Skin epidermis (tissue), 12 donors: Measurements from ENCODE around the gene GPRC5C.

Source experiments
- H3K27ac ChIP-seq, 21 experiments: fragments of 200-600 bp; sonication (generic) in 11 of 21; one replicate each; pipeline ENCODE4 v1.5.0; 2020; ENCODE audit warnings: mild to moderate bottlenecking in 3 of 21, inconsistent platforms in 2 of 21, moderate library complexity in 2 of 21
- H3K4me3 ChIP-seq, 7 experiments: fragments of 200-600 bp; sonication (generic) in 2 of 7; one replicate each; pipeline ENCODE4 v1.5.0; 2020; ENCODE audit warnings: inconsistent platforms in 2 of 7, mild to moderate bottlenecking in 2 of 7, moderate library complexity in 1 of 7

Gene GPRC5C, protein sequence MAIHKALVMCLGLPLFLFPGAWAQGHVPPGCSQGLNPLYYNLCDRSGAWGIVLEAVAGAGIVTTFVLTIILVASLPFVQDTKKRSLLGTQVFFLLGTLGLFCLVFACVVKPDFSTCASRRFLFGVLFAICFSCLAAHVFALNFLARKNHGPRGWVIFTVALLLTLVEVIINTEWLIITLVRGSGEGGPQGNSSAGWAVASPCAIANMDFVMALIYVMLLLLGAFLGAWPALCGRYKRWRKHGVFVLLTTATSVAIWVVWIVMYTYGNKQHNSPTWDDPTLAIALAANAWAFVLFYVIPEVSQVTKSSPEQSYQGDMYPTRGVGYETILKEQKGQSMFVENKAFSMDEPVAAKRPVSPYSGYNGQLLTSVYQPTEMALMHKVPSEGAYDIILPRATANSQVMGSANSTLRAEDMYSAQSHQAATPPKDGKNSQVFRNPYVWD

GRCh38 chr17:74431568-74432423 is at the start of gene GPRC5C:
GPRC5C (plus strand) TSS chr17:74432088; CDS start chr17:74439777, 7,689 bp downstream.
- Histone ChIP-seq H3K4me3 (peak within 1 kb of the TSS; percentile 32 to 53 (median 40)), H3K27ac (peak within 1 kb of the TSS; percentile 45 to 91 (median 76))

DNA sequence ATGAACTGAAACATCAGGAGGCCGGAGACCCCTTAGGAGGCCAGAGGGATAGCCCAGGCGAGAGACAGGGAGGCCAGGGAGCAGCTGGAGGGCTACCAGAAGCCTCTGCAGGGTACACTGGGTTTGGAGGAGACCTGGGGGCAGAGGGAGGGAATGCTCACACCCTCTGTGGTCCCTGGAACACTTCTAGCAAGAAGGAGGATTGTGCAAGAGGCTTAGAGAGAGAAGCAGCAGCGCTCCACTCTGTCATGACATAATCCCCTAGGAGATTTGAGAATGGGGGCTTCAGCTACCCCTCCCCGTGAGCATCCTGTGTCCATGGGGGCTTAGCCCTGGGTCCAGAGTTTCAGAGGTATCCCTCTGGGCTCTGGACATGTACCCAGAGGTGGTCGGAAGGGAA is 48.7 kb upstream of the GPRC5C start:
- H3K4me3 ChIP-seq: no peak overlapping the region

DNA sequence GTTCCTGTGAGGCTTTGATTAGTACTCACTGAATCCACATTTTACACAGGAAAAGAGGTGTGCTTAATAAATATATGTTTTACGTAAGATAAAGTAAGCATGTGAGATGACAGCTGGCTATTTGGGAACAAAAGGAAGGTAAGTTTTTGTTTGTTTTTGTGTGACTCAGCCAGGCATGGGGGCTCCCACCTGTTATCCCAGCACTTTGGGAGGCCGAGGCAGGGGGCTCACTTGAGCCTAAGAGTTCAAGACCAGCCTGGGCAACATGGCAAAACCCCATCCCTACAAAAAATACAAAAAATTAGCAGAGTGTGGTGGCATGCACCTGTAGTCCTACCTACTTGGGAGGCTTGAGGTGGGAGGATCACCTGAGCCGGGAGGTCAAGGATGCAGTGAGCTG is 46.7 kb upstream of the GPRC5C start:
- Histone ChIP-seq H3K4me3 (no peak overlapping the region), H3K27ac (no peak overlapping the region)

More for the DNA sequence above, 48.7 kb upstream of the GPRC5C start:
- no peak overlapping the region for H3K27ac ChIP-seq

- Histone ChIP-seq H3K4me3 (no peak overlapping the region), H3K27ac (peak overlapping the region in 1 of 21 experiments; percentile 27)
These were observed 45.5 kb upstream of the GPRC5C start for GRCh38 chr17:74386386-74386785.

DNA sequence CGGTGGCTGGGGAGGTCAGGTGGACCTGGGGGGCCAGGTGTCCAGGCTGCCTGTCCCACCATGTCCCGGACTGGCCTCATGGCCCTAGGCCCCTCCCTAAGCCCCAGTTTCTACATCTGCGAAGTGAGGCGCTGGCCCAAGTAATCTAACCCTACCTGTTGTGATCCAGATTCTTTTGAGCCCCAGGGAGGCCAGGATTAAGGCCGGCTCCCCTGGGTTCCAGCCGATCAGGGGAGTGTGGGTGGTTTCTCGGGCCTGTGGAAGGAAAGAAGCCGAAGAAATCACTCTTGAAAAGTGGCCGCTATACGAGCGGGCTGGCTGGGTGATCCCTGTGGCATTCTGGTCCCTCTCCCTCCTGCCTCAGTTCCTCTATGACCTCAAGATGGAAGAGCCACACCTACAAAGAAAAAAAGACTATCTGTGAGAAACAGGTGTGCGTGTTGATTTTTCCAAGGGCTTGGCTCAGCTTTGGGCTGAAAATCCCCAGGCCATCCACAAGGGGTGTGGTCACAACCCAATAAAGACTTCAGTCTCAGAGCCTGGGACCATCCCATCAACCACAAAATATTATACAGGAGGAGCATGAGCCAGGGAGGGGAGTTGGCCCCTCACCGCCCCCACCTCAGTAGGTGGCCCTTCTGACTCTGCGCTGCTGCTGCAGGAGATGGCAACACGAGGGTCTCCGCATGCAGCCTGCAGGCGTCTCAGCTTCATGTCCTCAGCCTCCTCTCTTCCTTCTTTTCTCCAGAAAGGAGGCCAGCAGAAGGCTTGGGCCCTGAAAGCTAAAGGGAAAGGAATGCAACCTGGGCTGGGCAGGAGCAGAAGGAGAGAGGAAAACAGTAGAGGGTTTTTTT is 44.3 kb upstream of the GPRC5C start:
- H3K27ac ChIP-seq: peak overlapping the region in 1 of 21 experiments; percentile 27
- no peak overlapping the region for H3K4me3 ChIP-seq

DNA sequence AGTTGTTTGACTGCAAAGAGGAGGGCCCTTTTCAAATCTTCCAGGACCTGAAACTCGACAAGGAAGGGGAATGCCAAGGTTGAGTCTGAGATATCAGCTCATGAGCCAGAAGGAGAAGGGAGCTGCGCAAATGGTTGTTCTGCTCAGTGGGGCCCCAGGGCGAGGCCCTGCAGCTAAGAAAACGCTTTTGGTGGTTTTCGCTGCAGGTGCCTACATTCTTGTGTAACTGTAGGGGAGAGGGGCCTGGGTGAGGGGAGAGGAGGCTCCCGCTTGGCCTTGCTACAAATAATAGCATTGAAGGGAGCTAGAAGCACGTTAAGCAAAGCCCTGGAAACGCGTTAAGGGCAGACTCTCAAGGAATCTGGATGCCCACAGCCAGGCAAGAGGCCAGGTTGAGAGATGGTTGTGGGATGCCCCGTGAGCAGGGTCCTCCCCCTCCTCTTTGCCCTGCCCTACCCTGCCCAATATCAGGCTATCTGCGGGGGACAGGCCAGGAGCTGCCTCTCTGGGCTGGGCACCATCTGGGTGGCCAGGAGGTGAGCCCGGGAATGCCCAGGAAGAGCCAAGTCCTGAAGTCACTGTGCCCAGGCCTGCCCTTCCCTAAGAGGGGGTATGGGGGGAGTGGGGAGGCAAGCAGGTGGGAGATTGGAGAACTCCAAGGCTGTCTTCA is 42.7 kb upstream of the GPRC5C start:
- no peak overlapping the region for H3K27ac ChIP-seq

GRCh38 chr17:74389937-74390679 is 41.8 kb upstream of the GPRC5C start:
- H3K4me3 ChIP-seq: no peak overlapping the region

More for the DNA sequence above, 42.7 kb upstream of the GPRC5C start:
- no peak overlapping the region for H3K4me3 ChIP-seq

DNA sequence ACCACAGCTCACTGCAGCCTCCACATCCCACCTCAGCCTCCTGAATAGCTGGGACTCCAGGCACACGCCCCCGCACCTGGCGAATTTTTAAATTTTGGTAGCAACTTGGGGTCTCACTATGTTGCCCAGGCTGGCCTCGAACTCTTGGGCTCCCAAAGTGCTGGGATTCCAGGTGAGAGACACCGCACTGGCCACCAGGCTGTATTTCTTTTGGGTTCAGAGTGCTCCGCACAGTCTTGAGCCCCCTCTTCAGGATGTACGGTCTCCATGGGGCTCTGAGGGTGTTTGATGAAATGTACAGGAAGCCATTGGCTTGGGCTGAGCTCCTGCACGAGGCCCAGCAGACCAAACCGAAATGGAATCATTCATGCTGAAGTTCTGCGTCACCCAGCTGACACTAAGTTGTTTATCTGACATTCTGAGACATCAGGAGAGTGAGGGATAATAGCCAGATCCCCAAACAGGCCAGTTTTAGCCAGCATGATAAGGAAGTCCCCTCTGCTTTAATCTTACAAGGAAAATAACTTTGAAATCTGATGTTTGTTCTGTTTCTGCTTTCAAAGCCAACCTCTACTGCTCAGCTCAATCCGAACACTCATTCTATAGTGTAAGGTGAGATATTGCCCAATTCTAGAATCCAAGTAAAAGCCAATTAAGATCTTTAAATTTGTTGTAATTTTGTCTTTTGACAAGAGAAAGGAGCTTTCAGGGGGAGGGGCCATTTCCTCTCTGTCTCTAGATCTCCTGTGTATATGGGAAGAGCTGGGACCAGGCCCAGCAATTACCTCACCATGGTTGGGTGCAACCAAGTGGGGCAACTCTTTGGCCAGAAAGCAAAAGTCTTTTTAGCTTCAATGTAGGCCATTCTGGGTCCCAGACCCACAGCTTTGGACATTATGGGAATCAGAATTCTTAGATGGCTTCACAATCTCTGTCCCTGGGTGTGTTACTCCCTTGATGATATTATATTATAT is 40.9 kb upstream of the GPRC5C start:
- no peak overlapping the region for H3K4me3 ChIP-seq
- H3K27ac ChIP-seq: no peak overlapping the region

More at GRCh38 chr17:74389937-74390679, 41.8 kb upstream of the GPRC5C start:
- H3K27ac ChIP-seq: no peak overlapping the region

DNA sequence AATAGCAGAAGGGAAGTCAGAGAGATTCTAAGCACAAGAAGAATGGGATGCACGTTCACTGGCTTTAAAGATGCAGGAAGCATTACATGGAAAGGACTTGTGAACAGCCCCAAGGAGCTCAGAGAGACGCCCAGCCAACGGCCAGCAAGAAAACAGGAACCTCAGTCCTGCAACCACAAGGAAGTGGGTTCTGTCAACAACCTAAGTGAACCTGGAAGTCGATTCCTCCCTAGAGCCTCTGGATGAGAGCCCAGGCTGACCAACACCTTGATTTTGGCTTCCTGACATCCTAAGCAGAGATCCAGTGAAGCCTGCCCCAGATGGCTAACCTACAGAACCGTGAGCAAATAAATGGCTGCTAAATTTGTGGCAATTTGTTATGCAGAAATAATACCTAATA is 40.1 kb upstream of the GPRC5C start:
- no peak overlapping the region for H3K27ac ChIP-seq

DNA sequence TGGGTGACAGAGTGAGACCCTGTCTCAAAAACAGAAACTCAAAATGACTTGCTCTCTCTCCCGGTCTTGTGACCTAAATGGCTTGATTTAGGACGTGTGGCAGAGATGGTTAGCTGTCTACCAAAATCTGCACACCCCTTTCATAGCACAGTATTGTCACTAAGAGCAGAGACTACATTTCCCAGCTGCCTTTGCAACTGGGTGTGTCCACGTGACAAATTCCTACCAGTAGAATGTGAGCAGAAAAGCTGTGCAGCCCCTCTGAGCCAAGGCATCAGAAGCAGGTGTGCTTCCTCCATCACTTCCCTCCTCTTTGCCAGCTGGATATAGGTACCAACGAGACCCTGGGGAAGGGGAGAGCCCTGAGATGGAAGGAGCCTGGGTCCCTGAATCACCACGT is 39.0 kb upstream of the GPRC5C start:
- Histone ChIP-seq H3K27ac (no peak overlapping the region), H3K4me3 (no peak overlapping the region)

More for the DNA sequence above, 40.1 kb upstream of the GPRC5C start:
- H3K4me3 ChIP-seq: no peak overlapping the region

- no peak overlapping the region for H3K27ac ChIP-seq
- H3K4me3 ChIP-seq: no peak overlapping the region
These were observed 38.4 kb upstream of the GPRC5C start for GRCh38 chr17:74393346-74393942.

DNA sequence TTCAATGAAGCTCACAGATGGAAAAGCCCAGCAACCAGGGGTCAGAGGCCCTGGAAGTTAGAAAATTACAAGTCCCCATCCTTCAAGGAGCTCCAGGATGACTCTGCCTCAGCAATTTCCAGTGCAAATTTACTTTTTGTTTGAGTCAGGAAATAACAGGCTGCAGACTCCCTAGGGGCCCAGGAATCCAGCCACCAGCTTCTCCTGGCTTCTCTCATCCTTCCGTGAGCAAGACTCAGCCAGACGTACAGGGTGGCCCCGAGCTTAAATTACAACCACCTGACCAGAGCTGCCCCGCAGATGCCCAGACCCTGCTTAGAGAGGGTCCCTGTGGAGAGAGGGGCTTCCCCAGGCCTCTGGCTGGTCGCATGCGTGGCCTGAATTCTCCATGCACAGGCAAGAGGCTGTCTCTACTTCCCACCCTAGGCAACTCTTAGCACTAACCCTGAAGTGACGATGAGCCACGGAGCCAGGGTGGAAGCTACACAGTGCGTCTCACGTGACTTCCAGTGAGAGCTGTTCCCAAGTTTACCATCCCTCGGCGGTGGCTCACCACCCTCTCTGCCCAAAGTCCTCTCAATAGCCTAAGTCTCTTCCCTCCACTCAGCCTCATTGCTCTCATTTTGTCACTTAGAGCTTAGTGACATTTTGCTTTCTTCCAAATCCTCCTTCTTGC is 37.5 kb upstream of the GPRC5C start:
- no peak overlapping the region for H3K4me3 ChIP-seq
- no peak overlapping the region for H3K27ac ChIP-seq

DNA sequence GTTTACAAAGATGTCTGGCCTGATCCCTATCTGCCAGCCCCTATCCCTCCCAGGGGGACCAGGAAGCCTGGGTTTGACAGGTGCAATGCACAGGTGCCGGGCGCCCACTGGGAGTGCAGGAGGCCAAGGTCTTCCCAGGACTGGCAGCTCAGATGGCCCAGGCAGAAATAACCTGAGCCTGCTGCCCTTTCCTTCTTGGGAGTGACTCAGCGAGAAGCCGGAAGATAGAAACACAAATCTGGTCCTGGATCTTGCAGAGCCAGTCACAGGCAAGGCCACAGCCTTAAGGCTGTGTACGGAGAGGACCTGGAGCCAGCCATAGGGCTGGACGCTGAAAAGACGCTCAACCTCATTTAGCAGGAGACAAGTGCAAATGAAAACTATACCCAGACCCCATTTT is 36.9 kb upstream of the GPRC5C start:
- no peak overlapping the region for H3K4me3 ChIP-seq

GRCh38 chr17:74396567-74396966 is 35.3 kb upstream of the GPRC5C start:
- H3K27ac ChIP-seq: no peak overlapping the region

More for the DNA sequence above, 36.9 kb upstream of the GPRC5C start:
- H3K27ac ChIP-seq: no peak overlapping the region

DNA sequence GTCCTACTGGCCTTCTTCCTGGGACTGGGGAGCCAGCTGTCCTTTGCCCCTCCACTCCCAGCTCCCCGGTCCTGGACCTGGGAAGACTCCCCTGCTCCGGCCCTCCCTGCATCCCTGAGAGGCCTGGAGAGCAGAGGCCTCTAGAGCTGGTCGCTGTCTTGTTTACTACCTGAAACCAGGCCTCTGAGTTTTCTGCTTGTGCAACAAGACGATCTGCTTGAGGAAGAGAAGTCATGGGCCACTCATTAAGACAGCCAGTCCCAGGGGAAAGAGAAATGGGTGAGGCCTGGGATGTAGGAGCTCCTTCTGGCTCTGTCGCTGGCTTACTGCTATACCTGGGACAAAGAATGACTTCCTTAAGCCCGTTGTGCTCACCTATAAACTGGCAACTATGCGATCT is 29.8 kb upstream of the GPRC5C start:
- no peak overlapping the region for H3K27ac ChIP-seq

More at GRCh38 chr17:74396567-74396966, 35.3 kb upstream of the GPRC5C start:
- H3K4me3 ChIP-seq: no peak overlapping the region

GRCh38 chr17:74403512-74404137 is 28.3 kb upstream of the GPRC5C start:
- Histone ChIP-seq H3K27ac (no peak overlapping the region), H3K4me3 (no peak overlapping the region)

More for the DNA sequence above, 29.8 kb upstream of the GPRC5C start:
- H3K4me3 ChIP-seq: no peak overlapping the region
